Breast epithelium (tissue), 4 donors: ENCODE measurements around the gene FSTL4. TPM values are rescaled to one million over a fixed set of nuclear protein-coding genes. Genes with fewer than 3 reads are reported as not detected.

Experiments
- DNase-seq, 2 donors: peaks; one replicate each; pipeline ENCODE4 v3.0.0-alpha.2; 2019; ENCODE audit warnings: low spot score in 2 of 2
- H3K27ac ChIP-seq, 2 donors: fragments of 200-600 bp; sonication (generic) in 1 of 2; one replicate each; pipeline ENCODE4 v1.5.1; 2016 to 2019; ENCODE audit warnings: mild to moderate bottlenecking in 1 of 2
- H3K27me3 ChIP-seq, 2 donors: fragments of 200-600 bp; sonication (generic) in 1 of 2; one replicate each; pipeline versions ENCODE4 v1.5.1 to v1.6.0; 2017 to 2019; ENCODE audit warnings: control low read depth in 1 of 2, mild to moderate bottlenecking in 1 of 2
- H3K36me3 ChIP-seq: fragments of 200-600 bp; one replicate; pipeline ENCODE4 v1.5.1; 2019
- H3K4me1 ChIP-seq, 2 donors: fragments of 200-600 bp; sonication (generic); one replicate each; pipeline ENCODE4 v1.5.1; 2016 to 2019; ENCODE audit warnings: control low read depth in 1 of 2
- H3K4me3 ChIP-seq, 3 donors: fragments of 200-600 bp; sonication (generic); 1 replicate in 2 of 3; 2 replicates in 1 of 3; pipeline ENCODE4 v1.5.1; 2016 to 2019; ENCODE audit warnings: mild to moderate bottlenecking in 3 of 3, moderate library complexity in 2 of 3
- H3K9me3 ChIP-seq, 2 donors: fragments of 200-600 bp; sonication (generic) in 1 of 2; one replicate each; pipeline ENCODE4 v1.5.1; 2016 to 2019; ENCODE audit warnings: control low read depth in 1 of 2
- CTCF ChIP-seq, 3 donors: fragments of 450-650 bp; IDR thresholded peaks; one replicate each; pipeline ENCODE4 v1.5.1; 2016 to 2017; ENCODE audit warnings: antibody characterized with exemption in 3 of 3, mild to moderate bottlenecking in 3 of 3, moderate library complexity in 3 of 3
- POLR2A ChIP-seq: fragments of 450-650 bp; IDR thresholded peaks from one replicate; pipeline ENCODE4 v1.6.1; 2016; ENCODE audit warnings: antibody characterized with exemption, mild to moderate bottlenecking, moderate library complexity
- POLR2AphosphoS5 ChIP-seq, 3 donors: sonication (generic); formaldehyde crosslinking; IDR thresholded peaks; one replicate each; pipeline ENCODE4 v1.6.1; 2017; ENCODE audit warnings: antibody characterized with exemption in 3 of 3
- intact Hi-C: fragments of 100-400 bp; cut with DNase I; formaldehyde crosslinking; loops from one replicate; pipeline ENCODE4 v1.15.1; 2023; ENCODE audit warnings: low total_unique reads
- total RNA-seq, 3 donors: library from RNA; depleted of rRNA; stranded (reverse); fragments of >200 nt; gene quantifications; one replicate each; pipeline ENCODE4 v1.1.0, GENCODE V29; 2016

Gene FSTL4
- total RNA-seq, 3 donors from 2014 or later, result 0.16 to 0.98 (median 0.88) TPM

- Histone ChIP-seq H3K9me3 (no peaks in the 10 kb centered on the region), H3K4me1 (no peaks in the 10 kb centered on the region), H3K27ac (no peak overlapping the region), H3K36me3 (no peaks in the 10 kb centered on the region), H3K4me3 (no peak overlapping the region), H3K27me3 (no peaks in the 10 kb centered on the region)
- DNase-seq, result no peak
- intact Hi-C loops, result no loop called here
- TF ChIP-seq CTCF (IDR thresholded peaks at IDR 0.05), result no peak
- TF ChIP-seq POLR2AphosphoS5 (IDR thresholded peaks at IDR 0.05), result no peak
- no peak for TF ChIP-seq POLR2A
Observed at GRCh38 chr5:133359861-133360260, 252.5 kb downstream of the FSTL4 start.

- H3K9me3 ChIP-seq, result no peaks in the 10 kb centered on the region
- no peak overlapping the region for H3K27ac ChIP-seq
- no peak for DNase-seq
- intact Hi-C loops, result no loop called here
- H3K4me1 ChIP-seq, result no peaks in the 10 kb centered on the region
- H3K27me3 ChIP-seq, result no peaks in the 10 kb centered on the region
- H3K4me3 ChIP-seq, result no peak overlapping the region
- H3K36me3 ChIP-seq, result no peaks in the 10 kb centered on the region
- no peak for TF ChIP-seq POLR2AphosphoS5 (IDR thresholded peaks at IDR 0.05)
- no peak for TF ChIP-seq CTCF (IDR thresholded peaks at IDR 0.05)
- no peak for TF ChIP-seq POLR2A
Observed at GRCh38 chr5:133358271-133358670, 254.1 kb downstream of the FSTL4 start.

GRCh38 chr5:133357758-133358157 lies 254.6 kb downstream of the FSTL4 start:
- no peaks in the 10 kb centered on the region for H3K9me3 ChIP-seq
- no peaks in the 10 kb centered on the region for H3K4me1 ChIP-seq
- DNase-seq, result no peak
- H3K36me3 ChIP-seq, result no peaks in the 10 kb centered on the region
- H3K27me3 ChIP-seq, result no peaks in the 10 kb centered on the region
- TF ChIP-seq POLR2AphosphoS5 (IDR thresholded peaks at IDR 0.05) (no peak), POLR2A (no peak), CTCF (IDR thresholded peaks at IDR 0.05) (no peak)
- H3K4me3 ChIP-seq, result no peak overlapping the region
- no peak overlapping the region for H3K27ac ChIP-seq
- intact Hi-C loops, result no loop called here

GRCh38 chr5:133356984-133357421 lies 255.3 kb downstream of the FSTL4 start:
- intact Hi-C loops, result no loop called here
- Histone ChIP-seq H3K36me3 (no peaks in the 10 kb centered on the region), H3K27me3 (no peaks in the 10 kb centered on the region), H3K4me3 (no peak overlapping the region), H3K4me1 (no peaks in the 10 kb centered on the region), H3K9me3 (no peaks in the 10 kb centered on the region), H3K27ac (no peak overlapping the region)
- TF ChIP-seq CTCF (IDR thresholded peaks at IDR 0.05), result no peak
- TF ChIP-seq POLR2A, result no peak
- TF ChIP-seq POLR2AphosphoS5 (IDR thresholded peaks at IDR 0.05), result no peak
- no peak for DNase-seq

GRCh38 chr5:133356396-133356983 lies 255.9 kb downstream of the FSTL4 start:
- no peaks in the 10 kb centered on the region for H3K4me1 ChIP-seq
- no peaks in the 10 kb centered on the region for H3K27me3 ChIP-seq
- intact Hi-C loops, result no loop called here
- no peaks in the 10 kb centered on the region for H3K9me3 ChIP-seq
- H3K27ac ChIP-seq, result no peak overlapping the region
- no peak for DNase-seq
- no peaks in the 10 kb centered on the region for H3K36me3 ChIP-seq
- H3K4me3 ChIP-seq, result no peak overlapping the region
- no peak for TF ChIP-seq POLR2AphosphoS5 (IDR thresholded peaks at IDR 0.05)
- TF ChIP-seq CTCF (IDR thresholded peaks at IDR 0.05), result no peak
- no peak for TF ChIP-seq POLR2A
